Left lung (tissue), 10 donors: ENCODE results near the gene IP6K3. TPM values are rescaled to one million over a fixed set of nuclear protein-coding genes. Genes with fewer than 3 reads are reported as not detected.

ENCODE experiments used
- ATAC-seq: fragments of 200-7000 bp; cut with Tn5 transposase; one replicate; pipeline ENCODE4 v1.9.1; 2020; ENCODE audit warnings: moderate library complexity
- DNase-seq, 4 donors: peaks; one replicate each; pipeline ENCODE4 v3.0.0-alpha.2; 2013 to 2020
- H3K27ac ChIP-seq, 2 donors: fragments of 200-600 bp; sonication (generic) in 1 of 2; one replicate each; pipeline versions ENCODE4 v1.5.0 to v1.8.0; 2020 to 2021
- H3K27me3 ChIP-seq, 2 donors: fragments of 200-600 bp; sonication (generic) in 1 of 2; one replicate each; pipeline versions ENCODE4 v1.5.0 to v1.8.0; 2020 to 2021
- H3K36me3 ChIP-seq, 2 donors: fragments of 200-600 bp; sonication (generic) in 1 of 2; one replicate each; pipeline versions ENCODE4 v1.5.0 to v1.8.0; 2020 to 2021
- H3K4me1 ChIP-seq, 2 donors: fragments of 200-600 bp; one replicate each; pipeline ENCODE4 v1.8.0; 2021
- H3K4me3 ChIP-seq, 2 donors: fragments of 200-600 bp; sonication (generic) in 1 of 2; one replicate each; pipeline versions ENCODE4 v1.5.0 to v1.8.0; 2020 to 2021; ENCODE audit warnings: mild to moderate bottlenecking in 1 of 2
- H3K9me3 ChIP-seq, 2 donors: fragments of 200-600 bp; sonication (generic) in 1 of 2; one replicate each; pipeline versions ENCODE4 v1.5.0 to v1.8.0; 2020 to 2021
- intact Hi-C, 2 donors: fragments of 100-400 bp; cut with DNase I; formaldehyde crosslinking; loops; one replicate each; pipeline versions ENCODE4 v1.11.2 to v1.14.2; 2022
- polyA plus RNA-seq, 6 donors: library from polyadenylated mRNA; unstranded; fragments of 120-200 nt; gene quantifications; one replicate each; pipeline ENCODE4 v1.2.1, GENCODE V29; 2013; ENCODE audit not compliant: insufficient read length in 6 of 6
- total RNA-seq, 2 donors: library from RNA; stranded (reverse); fragmentation: NEBNext Ultra II Directional; extraction: Animal tissue kit (Norgen Biotek cat#: 25700); gene quantifications; one replicate each; pipeline ENCODE4 v1.2.1, GENCODE V29; 2021
- TF ChIP-seq, protein P1 (sequence below), 2 donors: fragments of 200-600 bp; sonication (generic) in 1 of 2; IDR thresholded peaks; one replicate each; pipeline versions ENCODE4 v1.5.0 to v1.8.0; 2021; ENCODE audit warnings: antibody characterized with exemption in 2 of 2
- donor health status: DM: no; HTN: yes; CAD: no.
- donor health status: DM: no; HTN: no; CAD: no.

IP6K3 gene
- total and polyA plus RNA-seq, 8 donors = 0.87 to 5.4 (median 3.3) TPM

DNA sequence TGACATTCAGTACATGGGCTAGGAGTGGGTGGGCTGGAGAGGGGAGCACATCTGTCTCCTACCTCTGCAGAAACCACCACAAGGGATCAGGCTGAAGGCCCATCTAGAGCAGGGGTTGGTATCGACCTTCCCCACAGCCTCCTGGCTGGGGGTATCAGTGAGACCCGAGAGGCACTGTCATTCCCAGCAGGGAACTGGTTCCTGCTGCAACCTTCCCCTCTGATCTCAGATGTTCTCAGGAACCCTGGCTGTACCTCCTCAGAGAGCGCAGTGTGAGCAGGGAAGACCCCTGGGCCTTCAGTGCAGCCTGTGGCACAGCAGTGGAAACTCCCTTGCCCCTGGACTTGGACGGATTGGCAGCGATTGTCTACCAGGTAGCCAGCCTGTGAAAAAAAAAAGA, 7.8 kb downstream of the IP6K3 start:
- intact Hi-C loops = no loop called here
- H3K4me1 ChIP-seq = peaks cover 0 to 11% of the 10 kb centered on the region in 2 donors
- TF ChIP-seq, protein P1, sequence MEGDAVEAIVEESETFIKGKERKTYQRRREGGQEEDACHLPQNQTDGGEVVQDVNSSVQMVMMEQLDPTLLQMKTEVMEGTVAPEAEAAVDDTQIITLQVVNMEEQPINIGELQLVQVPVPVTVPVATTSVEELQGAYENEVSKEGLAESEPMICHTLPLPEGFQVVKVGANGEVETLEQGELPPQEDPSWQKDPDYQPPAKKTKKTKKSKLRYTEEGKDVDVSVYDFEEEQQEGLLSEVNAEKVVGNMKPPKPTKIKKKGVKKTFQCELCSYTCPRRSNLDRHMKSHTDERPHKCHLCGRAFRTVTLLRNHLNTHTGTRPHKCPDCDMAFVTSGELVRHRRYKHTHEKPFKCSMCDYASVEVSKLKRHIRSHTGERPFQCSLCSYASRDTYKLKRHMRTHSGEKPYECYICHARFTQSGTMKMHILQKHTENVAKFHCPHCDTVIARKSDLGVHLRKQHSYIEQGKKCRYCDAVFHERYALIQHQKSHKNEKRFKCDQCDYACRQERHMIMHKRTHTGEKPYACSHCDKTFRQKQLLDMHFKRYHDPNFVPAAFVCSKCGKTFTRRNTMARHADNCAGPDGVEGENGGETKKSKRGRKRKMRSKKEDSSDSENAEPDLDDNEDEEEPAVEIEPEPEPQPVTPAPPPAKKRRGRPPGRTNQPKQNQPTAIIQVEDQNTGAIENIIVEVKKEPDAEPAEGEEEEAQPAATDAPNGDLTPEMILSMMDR (IDR thresholded peaks at IDR 0.05) = no peak
- no peak overlapping the region for H3K27ac ChIP-seq
- H3K27me3 ChIP-seq = no peaks in the 10 kb centered on the region
- ATAC-seq (no peak), DNase-seq (peak in 1 of 4 donors; percentile 10)
- no peaks in the 10 kb centered on the region for H3K9me3 ChIP-seq
- H3K36me3 ChIP-seq = no peaks in the 10 kb centered on the region
- H3K4me3 ChIP-seq = no peak overlapping the region

- H3K27me3 ChIP-seq = no peaks in the 10 kb centered on the region
- no peak overlapping the region for H3K4me3 ChIP-seq
- no peak overlapping the region for H3K27ac ChIP-seq
- no peak for ATAC-seq
- intact Hi-C loops = no loop called here
- peak in 1 of 4 donors; percentile 25 for DNase-seq
- H3K4me1 ChIP-seq = peaks cover 0 to 10% of the 10 kb centered on the region in 2 donors
- no peaks in the 10 kb centered on the region for H3K9me3 ChIP-seq
- no peaks in the 10 kb centered on the region for H3K36me3 ChIP-seq
- TF ChIP-seq, protein P1 (IDR thresholded peaks at IDR 0.05) = no peak
These were observed 8.6 kb downstream of the IP6K3 start for GRCh38 chr6:33738153-33738552.

- no peaks in the 10 kb centered on the region for H3K27me3 ChIP-seq
- H3K27ac ChIP-seq = no peak overlapping the region
- no peak overlapping the region for H3K4me3 ChIP-seq
- peaks cover 0 to 10% of the 10 kb centered on the region in 2 donors for H3K4me1 ChIP-seq
- no peaks in the 10 kb centered on the region for H3K9me3 ChIP-seq
- TF ChIP-seq, protein P1 (IDR thresholded peaks at IDR 0.05) = no peak
- ATAC-seq (no peak), DNase-seq (peak in 1 of 4 donors; percentile 36)
- H3K36me3 ChIP-seq = no peaks in the 10 kb centered on the region
- intact Hi-C loops = no loop called here
These were observed 9.3 kb downstream of the IP6K3 start for GRCh38 chr6:33737267-33738026.

- DNase-seq (no peak), ATAC-seq (no peak)
- Histone ChIP-seq H3K27me3 (no peaks in the 10 kb centered on the region), H3K27ac (no peak overlapping the region), H3K9me3 (no peaks in the 10 kb centered on the region), H3K36me3 (no peaks in the 10 kb centered on the region), H3K4me3 (no peak overlapping the region), H3K4me1 (peaks cover 0 to 8% of the 10 kb centered on the region in 2 donors)
- intact Hi-C loops = no loop called here
- TF ChIP-seq, protein P1 (IDR thresholded peaks at IDR 0.05) = no peak
These were observed 11.5 kb downstream of the IP6K3 start for GRCh38 chr6:33735216-33735615.

DNA sequence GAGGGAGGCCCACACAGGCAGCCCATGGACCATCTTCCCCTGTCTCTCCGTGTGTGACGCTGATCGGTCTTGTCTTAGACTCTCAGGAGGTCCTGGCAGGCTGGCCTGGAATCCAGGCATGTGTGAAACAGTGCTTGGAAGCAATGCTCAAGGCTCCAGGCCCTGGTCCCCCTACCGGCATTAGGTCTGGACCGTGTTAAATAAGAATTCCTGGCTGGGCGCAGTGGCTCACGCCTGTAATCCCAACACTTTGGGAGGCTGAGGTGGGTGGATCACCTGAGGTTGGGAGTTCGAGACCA, 13.0 kb downstream of the IP6K3 start:
- Histone ChIP-seq H3K36me3 (no peaks in the 10 kb centered on the region), H3K27ac (no peak overlapping the region), H3K9me3 (no peaks in the 10 kb centered on the region), H3K27me3 (no peaks in the 10 kb centered on the region), H3K4me3 (no peak overlapping the region), H3K4me1 (no peaks in the 10 kb centered on the region)
- ATAC-seq (no peak), DNase-seq (no peak)
- intact Hi-C loops = no loop called here
- TF ChIP-seq, protein P1 (IDR thresholded peaks at IDR 0.05) = no peak
